GM21619 (cell line): ENCODE measurements around the gene TTC34.
"Not testable (repeated sequence)": the region's sequence is repeated elsewhere in the genome, so short reads cannot be mapped to it uniquely, and the experiment has no call there.

Experiments used
- ATAC-seq: cut with Tn5 transposase; IDR thresholded peaks from one replicate; pipeline ENCODE4 v1.9.1; 2021; ENCODE audit not compliant: unreplicated experiment

TTC34 gene

DNA sequence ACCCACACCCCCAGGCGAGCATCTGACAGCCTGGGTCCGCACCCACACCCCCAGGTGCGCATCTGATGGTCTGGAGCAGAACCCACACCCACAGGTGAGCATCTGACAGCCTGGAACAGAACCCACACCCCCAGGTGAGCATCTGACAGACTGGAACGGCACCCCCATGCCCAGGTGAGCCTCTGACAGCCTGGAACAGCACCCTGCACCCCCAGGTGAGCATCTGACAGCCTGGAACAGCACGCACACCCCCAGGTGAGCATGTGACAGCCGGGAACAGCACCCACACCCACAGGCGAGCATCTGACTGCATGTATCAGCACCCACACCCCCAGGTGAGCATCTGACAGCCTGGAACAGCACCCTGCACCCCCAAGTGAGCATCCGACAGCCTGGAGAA lies 115.8 kb downstream of the TTC34 start:
- ATAC-seq = not testable (repeated sequence)

DNA sequence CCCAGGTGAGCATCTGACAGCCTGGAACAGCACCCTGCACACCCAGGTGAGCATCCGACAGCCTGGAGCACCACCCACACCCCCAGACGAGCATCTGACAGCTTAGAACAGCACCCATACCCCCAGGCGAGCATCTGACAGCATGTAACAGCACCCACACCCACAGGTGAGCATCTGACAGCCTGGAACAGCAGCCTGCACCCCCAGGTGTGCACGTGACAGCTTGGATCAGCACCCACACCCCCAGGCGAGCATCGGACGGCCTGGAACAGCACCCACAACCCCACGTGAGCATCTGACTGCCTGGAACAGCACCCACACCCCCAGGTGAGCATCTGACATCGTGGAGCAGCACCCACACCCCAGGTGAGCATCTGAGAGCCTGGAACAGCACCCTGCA lies 116.6 kb downstream of the TTC34 start:
- ATAC-seq = not testable (repeated sequence)

DNA sequence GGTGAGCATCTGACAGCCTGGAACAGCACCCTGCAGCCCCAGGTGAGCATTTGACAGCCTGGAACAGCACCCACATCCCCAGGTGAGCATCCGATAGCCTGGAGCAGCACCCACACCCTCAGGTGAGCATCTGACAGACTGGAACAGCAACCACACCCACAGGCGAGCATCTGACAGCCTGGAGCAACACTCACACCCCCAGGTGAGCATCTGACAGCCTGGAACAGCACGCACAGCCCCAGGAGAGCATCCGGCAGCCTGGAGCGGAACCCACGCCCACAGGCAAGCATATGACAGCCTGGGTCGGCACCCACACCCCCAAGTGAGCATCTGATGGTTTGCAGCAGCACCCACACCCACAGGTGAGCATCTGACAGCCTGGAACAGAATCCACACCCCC lies 117.5 kb downstream of the TTC34 start:
- not testable (repeated sequence) for ATAC-seq

DNA sequence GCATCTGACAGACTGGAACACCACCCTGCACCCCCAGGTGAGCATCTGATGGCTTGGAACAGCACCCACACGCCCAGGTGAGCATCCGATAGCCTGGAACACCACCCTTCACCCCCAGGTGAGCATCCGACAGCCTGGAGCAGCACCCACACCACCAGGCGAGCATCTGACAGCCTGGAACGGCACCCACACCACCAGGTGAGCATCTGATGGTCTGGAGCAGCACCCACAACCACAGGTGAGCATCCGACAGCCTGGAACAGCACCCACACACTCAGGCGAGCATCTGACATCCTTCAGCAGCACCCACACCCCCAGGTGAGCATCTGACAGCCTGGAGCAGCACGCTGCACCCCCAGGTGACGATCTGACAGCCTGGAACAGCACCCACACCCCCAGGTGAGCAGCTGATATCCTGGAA lies 118.2 kb downstream of the TTC34 start:
- ATAC-seq = not testable (repeated sequence)

DNA sequence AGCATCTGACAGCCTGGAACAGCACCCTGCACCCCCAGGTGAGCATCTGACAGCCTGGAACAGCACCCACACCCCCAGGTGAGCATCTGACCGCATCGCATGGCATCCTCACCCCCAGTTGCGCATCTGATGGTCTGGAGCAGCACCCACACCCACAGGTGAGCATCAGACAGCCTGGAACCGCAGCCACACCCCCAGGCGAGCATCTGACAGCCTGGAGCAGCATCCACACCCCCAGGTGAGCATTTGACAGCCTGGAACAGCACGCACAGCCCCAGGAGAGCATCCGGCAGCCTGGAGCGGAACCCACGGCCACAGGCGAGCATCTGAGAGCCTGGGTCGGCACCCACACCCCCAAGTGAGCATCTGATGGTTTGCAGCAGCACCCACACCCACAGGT lies 118.6 kb downstream of the TTC34 start:
- ATAC-seq = not testable (repeated sequence)

DNA sequence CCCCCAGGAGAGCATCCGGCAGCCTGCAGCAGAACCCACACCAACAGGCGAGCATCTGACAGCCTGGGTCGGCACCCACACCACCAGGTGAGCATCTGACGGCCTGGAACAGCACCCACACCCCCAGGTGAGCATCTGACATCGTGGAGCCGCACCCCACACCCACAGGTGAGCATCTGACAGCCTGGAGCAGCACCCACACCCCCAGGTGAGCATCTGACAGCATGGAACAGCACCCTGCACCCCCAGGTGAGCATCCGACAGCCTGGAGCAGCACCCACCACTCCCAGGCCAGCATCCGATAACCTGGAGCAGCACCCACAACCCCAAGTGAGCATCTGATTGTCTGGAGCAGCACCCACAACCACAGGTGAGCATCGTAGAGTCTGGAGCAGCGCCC lies 124.8 kb downstream of the TTC34 start:
- not testable (repeated sequence) for ATAC-seq

DNA sequence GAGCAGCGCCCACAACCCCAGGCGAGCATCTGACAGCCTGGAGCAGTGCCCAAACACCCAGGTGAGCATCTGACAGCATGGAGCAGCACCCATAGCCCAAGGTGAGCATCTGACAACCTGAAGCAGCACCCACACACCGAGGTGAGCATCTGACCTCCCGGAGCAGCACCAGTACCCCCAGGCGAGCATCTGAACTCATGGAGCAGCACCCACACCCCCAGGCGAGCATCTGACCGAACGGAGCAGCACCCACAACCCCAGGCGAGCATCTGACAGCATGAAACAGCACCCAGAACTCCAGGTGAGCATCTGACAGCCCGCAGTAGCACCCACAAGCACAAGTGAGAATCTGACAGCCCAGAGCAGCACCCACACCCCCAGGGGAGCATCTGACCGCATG lies 129.8 kb downstream of the TTC34 start:
- ATAC-seq = not testable (repeated sequence)

DNA sequence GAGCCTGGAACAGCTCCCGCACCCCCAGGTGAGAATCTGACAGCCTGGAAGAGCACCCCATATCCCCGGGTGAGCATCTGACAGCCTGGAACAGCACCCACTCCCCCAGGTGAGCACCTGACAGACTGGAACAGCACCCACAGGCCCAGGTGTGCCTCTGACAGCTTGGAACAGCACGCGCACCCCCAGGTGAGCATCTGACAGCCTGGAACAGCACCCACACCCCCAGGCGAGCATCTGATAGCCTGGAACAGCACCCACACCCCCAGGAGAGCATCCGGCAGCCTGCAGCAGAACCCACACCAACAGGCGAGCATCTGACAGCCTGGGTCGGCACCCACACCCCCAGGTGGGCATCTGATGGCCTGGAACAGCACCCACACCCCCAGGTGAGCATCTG lies 141.7 kb downstream of the TTC34 start:
- not testable (repeated sequence) for ATAC-seq

DNA sequence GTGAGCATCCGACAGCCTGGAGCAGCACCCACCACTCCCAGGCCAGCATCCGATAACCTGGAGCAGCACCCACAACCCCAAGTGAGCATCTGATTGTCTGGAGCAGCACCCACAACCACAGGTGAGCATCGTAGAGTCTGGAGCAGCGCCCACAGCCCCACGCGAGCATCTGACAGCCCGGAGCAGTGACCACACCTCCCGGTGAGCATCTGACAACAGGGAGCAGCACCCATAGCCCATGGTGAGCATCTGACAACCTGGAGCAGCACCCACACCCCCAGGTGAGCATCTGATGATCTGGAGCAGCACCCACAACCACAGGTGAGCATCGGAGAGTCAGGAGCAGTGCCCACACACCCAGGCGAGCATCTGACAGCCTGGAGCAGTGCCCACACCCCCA lies 143.6 kb downstream of the TTC34 start:
- ATAC-seq = not testable (repeated sequence)

DNA sequence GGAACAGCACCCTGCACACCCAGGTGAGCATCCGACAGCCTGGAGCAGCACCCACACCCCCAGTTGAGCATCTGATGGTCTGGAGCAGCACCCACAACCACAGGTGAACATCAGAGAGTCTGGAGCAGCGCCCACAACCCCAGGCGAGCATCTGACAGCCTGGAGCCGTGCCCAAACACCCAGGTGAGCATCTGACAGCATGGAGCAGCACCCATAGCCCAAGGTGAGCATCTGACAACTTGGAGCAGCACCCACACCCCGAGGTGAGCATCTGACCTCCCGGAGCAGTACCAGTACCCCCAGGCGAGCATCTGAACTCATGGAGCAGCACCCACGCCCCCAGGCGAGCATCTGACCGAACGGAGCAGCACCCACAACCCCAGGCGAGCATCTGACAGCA lies 144.4 kb downstream of the TTC34 start:
- not testable (repeated sequence) for ATAC-seq

DNA sequence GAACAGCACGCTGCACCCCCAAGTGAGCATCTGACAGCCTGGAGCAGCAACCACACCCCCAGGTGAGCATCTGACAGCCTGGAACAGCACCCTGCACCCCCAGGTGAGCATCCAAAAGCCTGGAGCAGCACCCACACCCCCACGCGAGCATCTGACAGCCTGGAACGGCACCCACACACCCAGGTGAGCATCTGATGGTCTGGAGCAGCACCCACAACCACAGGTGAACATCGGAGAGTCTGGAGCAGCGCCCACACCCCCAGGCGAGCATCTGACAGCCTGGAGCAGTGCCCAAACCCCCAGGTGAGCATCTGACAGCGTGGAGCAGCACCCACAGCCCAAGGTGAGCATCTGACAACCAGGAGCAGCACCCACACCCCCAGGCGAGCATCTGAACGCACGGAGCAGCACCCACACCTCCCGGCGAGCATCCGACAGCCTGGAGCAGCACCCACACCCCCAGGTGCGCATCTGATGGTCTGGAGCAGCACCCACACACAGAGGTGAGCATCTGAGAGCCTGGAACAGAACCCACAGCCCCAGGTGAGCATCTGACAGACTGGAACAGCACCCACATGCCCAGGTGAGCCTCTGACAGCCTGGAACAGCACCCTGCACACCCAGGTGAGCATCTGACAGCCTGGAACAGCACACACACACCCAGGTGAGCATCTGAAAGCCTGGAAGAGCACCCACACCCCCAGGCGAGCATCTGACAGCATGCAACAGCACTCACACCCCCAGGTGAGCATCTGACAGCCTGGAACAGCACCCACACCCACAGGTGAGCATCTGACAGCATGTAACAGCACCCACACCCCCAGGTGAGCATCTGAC lies 145.7 kb downstream of the TTC34 start:
- not testable (repeated sequence) for ATAC-seq

DNA sequence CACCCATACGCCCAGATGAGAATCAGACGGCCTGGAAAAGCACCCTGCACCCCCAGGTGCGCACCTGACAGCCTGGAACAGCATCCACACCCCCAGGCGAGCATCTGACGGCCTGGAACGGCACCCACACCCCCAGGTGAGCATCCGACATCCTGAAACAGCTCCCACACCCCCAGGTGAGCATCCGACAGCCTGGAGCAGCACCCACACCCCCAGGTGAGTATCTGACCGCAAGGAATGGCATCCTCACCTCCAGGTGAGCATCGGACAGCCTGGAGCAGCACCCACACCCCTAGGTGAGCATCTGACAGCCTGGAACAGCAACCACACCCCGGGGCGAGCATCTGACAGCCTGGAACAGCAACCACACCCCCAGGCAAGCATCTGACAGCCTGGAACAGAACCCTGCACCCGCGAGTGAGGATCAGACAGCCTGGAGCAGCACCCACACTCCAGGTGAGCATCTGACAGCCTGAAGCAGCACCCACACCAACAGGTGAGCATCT lies 147.0 kb downstream of the TTC34 start:
- ATAC-seq = not testable (repeated sequence)

DNA sequence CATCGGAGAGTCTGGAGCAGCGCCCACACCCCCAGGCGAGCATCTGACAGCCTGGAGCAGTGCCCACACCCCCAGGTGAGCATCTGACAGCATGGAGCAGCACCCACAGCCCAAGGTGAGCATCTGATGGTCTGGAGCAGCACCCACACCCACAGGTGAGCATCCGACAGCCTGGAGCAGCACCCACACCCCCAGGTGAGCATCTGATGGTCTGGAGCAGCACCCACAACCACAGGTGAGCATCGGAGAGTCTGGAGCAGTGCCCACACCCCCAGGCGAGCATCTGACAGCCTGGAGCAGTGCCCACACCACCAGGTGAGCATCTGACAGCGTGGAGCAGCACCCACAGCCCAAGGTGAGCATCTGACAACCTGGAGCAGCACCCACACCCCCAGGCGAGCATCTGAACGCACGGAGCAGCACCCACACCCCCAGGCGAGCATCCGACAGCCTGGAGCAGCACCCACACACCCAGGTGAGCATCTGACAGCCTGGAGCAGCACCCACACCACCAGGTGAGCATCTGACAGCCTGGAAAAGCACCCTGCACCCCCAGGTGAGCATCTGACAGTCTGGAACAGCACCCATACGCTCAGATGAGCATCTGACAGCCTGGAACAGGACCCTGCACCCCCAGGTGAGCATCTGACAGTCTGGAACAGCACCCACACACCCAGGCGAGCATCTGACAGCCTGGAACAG lies 147.6 kb downstream of the TTC34 start:
- not testable (repeated sequence) for ATAC-seq

DNA sequence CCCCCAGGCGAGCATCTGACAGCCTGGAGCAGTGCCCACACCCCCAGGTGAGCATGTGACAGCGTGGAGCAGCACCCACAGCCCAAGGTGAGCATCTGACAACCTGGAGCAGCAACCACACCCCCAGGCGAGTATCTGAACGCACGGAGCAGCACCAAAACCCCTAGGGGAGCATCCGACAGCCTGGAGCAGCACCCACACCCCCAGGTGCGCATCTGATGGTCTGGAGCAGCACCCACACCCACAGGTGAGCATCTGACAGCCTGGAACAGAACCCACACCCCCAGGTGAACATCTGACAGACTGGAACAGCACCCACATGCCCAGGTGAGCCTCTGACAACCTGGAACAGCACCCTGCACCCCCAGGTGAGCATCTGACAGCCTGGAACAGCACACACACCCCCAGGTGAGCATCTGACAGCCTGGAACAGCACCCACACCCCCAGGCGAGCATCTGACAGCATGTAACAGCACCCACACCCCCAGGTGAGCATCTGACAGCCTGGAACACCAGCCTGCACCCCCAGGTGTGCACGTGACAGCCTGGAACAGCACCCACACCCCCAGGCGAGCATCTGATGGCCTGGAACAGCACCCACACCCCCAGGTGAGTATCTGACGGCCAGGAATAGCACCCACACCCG lies 148.4 kb downstream of the TTC34 start:
- not testable (repeated sequence) for ATAC-seq

DNA sequence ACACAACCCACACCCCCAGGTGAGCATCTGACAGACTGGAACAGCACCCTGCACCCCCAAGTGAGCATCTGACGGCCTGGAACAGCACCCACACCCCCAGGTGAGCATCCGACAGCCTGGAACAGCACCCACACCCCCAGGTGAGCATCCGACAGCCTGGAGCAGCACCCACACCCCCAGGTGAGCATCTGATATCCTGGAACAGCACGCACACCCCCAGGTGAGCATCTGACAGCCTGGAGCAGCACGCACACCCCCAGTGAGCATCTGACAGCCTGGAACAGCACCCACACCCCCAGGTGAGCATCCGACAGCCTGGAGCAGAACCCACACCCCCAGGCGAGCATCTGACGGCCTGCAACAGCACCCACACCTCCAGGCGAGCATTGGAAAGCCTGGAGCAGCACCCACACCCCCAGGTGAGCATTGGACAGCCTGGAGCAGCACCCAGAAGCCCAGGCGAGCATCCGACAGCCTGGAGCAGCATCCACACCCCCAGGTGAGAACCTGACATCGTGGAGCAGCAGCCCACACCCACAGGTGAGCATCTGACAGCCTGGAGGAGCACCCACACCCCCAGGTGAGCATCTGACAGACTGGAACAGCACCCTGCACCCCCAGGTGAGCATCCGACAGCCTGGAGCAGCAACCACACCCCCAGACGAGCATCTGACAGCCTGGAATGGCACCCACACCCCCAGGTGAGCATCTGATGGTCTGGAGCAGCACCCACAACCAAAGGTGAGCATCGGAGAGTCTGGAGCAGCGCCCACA lies 149.2 kb downstream of the TTC34 start:
- not testable (repeated sequence) for ATAC-seq

DNA sequence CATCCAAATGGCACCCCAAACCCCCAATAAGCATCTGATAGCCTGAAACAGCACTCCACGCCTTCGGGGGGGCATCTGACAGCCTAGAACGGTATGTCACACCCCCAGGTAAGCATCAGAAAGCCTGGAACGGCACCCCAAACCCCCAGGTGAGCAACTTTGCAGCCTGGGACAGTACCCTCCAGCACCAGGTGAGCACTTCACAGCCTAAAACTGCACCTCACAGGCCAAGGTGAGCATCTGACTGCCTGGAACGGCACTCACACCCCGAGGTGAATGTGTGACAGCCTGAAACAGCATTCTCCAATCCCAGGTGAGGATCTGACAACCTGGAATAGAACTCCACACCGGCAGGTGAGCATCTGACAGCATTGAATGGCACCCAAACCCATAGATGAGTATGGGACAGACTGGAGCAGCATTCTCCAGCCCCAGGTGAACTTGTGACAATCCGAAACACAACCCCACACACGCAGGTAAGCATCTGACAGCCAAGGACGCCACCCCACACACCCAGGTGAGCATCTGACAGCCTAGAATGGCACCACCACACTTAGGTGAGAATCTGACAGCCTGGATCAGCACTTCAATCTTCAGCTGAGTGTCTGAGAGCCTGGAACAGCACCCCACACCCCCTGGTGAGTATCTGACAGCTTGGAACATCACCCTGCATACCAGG lies 150.4 kb downstream of the TTC34 start:
- no peak for ATAC-seq

DNA sequence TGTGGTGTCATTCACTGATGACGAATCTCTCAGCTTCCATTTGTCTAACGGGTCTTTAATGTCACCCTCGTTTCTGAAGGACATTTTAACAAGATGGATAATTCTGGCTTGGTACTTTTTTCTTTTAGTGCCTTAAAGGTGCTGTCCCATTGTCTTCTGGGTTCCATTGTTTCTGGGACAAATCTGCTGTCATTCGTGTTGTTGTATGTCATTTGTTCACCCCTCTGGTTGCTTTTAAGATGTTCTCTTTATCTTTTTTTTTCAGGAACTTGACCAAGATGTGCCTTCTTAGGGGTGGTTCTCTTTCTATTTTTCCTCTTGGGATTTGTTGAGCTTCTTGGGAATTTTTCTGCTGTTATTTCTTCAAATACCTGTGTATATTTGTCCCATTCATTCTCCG lies 154.7 kb downstream of the TTC34 start:
- ATAC-seq = no peak

DNA sequence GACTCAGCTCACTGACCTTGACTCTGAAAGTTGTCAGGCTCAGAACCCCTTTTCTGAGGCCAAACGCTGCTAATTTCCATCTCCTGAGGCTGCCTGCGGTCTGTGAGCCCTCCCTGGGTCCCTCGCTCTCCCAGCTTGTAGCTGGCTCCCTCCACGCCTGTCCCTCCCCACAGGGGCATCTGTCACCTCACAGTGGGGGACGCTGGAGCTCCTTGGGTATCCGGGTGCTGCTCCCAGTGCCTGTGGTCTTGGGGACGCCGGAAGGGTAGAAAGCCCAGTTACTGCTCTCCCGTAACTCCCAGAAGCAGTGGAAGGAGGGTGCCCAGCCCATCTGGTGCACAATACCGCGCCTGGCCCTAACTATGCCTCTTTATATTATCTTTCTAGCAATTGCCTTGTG lies 155.7 kb downstream of the TTC34 start:
- ATAC-seq = no peak

DNA sequence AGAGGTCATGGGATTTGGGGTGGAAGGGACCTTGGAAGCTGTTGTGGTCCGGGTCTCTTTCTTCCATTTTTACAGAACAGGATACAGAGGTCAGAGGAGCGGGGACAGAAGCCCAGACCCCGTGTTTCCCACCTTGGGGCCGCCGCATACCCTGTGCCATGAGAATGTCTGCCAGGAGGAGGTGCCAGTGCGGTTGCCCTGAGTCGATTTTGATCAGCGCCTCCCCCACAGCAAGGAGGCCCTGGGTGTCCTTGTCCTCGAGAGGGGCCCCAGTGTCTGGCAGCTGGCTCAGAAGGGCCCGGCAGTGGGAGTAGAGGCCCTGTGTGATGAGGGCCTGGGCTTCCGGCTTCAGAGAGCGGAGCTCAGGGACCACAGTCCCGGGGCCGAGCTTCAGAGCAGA lies 156.3 kb downstream of the TTC34 start:
- no peak for ATAC-seq

DNA sequence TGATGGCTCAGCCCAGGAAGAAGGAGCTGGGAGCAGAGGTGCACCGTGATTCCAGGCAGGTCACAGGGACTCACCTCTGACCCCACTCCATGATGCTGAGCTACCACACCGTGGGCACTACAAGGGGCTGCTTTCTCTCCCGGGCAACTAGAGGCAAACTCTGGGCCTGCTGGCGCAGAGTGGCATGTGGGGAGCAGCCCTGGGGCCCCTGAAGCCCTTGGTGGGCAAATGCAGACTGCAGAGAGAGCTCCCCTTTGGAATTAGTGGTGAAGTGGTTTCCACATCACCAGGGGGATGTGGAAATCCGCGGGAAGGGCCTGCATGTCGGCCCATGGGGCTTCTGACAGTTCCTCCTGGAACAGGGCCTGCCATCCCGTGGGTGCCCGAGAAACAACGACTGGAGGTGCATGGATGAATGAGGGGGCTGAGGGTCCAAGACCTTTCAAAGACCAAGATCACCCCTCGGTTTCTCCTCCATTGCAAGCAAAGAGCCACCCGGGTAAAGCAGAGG lies 156.8 kb downstream of the TTC34 start:
- ATAC-seq = no peak
